Right atrium auricular region (tissue), 2 donors: ENCODE results near the gene DYNLL1. TPM values are rescaled to one million over a fixed set of nuclear protein-coding genes. Genes with fewer than 3 reads are reported as not detected.

Experiments
- DNase-seq: peaks from one replicate; pipeline ENCODE4 v3.0.0-alpha.2; 2019; ENCODE audit warnings: low spot score
- H3K27ac ChIP-seq, 2 donors: fragments of 200-600 bp; sonication (generic); 1 replicate in 1 of 2; 2 replicates in 1 of 2; pipeline ENCODE4 v1.5.1; 2016 to 2019
- H3K27me3 ChIP-seq, 2 donors: fragments of 200-600 bp; sonication (generic); one replicate each; pipeline versions ENCODE4 v1.5.1 to v1.6.0; 2017 to 2019
- H3K36me3 ChIP-seq: fragments of 200-600 bp; sonication (generic); one replicate; pipeline ENCODE4 v1.5.1; 2016
- H3K4me1 ChIP-seq, 2 donors: fragments of 200-600 bp; sonication (generic); one replicate each; pipeline versions ENCODE4 v1.5.1 to v1.6.0; 2017 to 2019
- H3K4me3 ChIP-seq, 2 donors: fragments of 200-600 bp; sonication (generic); 1 replicate in 1 of 2; 2 replicates in 1 of 2; pipeline ENCODE4 v1.5.1; 2017 to 2019; ENCODE audit warnings: mild to moderate bottlenecking in 1 of 2, moderate library complexity in 1 of 2
- H3K9me3 ChIP-seq, 2 donors: fragments of 200-600 bp; sonication (generic); one replicate each; pipeline ENCODE4 v1.5.1; 2019
- CTCF ChIP-seq, 2 donors: fragments of 200-600 bp; sonication (generic); IDR thresholded peaks; one replicate each; pipeline ENCODE4 v1.5.1; 2019; ENCODE audit warnings: antibody characterized with exemption in 2 of 2
- total RNA-seq, 2 donors: library from RNA; depleted of rRNA; stranded (reverse); fragments of >200 nt; gene quantifications; one replicate each; pipeline ENCODE4 v1.1.0, GENCODE V29; 2016

Gene DYNLL1
- total RNA-seq, 2 donors from 2014 or later, result 168 to 178 TPM

- Histone ChIP-seq H3K4me1 (peaks cover 0 to 89% of the 10 kb centered on the region in 2 donors), H3K27me3 (no peaks in the 10 kb centered on the region), H3K36me3 (peaks cover 5% of the 10 kb centered on the region), H3K4me3 (no peak overlapping the region), H3K27ac (peak overlapping the region; percentile 95 to 98), H3K9me3 (no peaks in the 10 kb centered on the region)
- DNase-seq, result no peak
- TF ChIP-seq CTCF (IDR thresholded peaks at IDR 0.05), result no peak
Observed at GRCh38 chr12:120540445-120540844, 44.5 kb downstream of the DYNLL1 start.

- no peak for TF ChIP-seq CTCF (IDR thresholded peaks at IDR 0.05)
- no peak overlapping the region for H3K4me3 ChIP-seq
- peaks cover 17% of the 10 kb centered on the region for H3K36me3 ChIP-seq
- DNase-seq, result no peak
- peaks cover 0 to 82% of the 10 kb centered on the region in 2 donors for H3K4me1 ChIP-seq
- H3K27ac ChIP-seq, result peak overlapping the region; percentile 39 to 95
- H3K9me3 ChIP-seq, result no peaks in the 10 kb centered on the region
- H3K27me3 ChIP-seq, result no peaks in the 10 kb centered on the region
Observed at GRCh38 chr12:120542166-120542565, 46.3 kb downstream of the DYNLL1 start.

GRCh38 chr12:120544691-120545090, 48.8 kb downstream of the DYNLL1 start:
- Histone ChIP-seq H3K36me3 (peaks cover 39% of the 10 kb centered on the region), H3K4me1 (peaks cover 0 to 80% of the 10 kb centered on the region in 2 donors), H3K4me3 (no peak overlapping the region), H3K27ac (peak overlapping the region in 1 of 2 donors; percentile 11), H3K9me3 (no peaks in the 10 kb centered on the region), H3K27me3 (no peaks in the 10 kb centered on the region)
- DNase-seq, result no peak
- no peak for TF ChIP-seq CTCF (IDR thresholded peaks at IDR 0.05)

GRCh38 chr12:120546050-120546386, 50.1 kb downstream of the DYNLL1 start:
- no peak for DNase-seq
- Histone ChIP-seq H3K36me3 (peaks cover 39% of the 10 kb centered on the region), H3K27ac (no peak overlapping the region), H3K4me3 (no peak overlapping the region), H3K4me1 (peaks cover 0 to 80% of the 10 kb centered on the region in 2 donors), H3K9me3 (no peaks in the 10 kb centered on the region), H3K27me3 (no peaks in the 10 kb centered on the region)
- TF ChIP-seq CTCF (IDR thresholded peaks at IDR 0.05), result no peak

Other genes starting within 250 kb of the DYNLL1 start
- 10 to 100 TPM; 34.7 to 76.7 TPM for gene PXN, start 230.4 kb upstream of the DYNLL1 start, total RNA-seq
- gene RNU4-2, start 204.2 kb upstream of the DYNLL1 start, total RNA-seq, result not detected
- not detected for gene RNU4-1, start 202.9 kb upstream of the DYNLL1 start, total RNA-seq
- gene SIRT4, start 193.8 kb upstream of the DYNLL1 start, total RNA-seq, result 1 to 10 TPM; 3.1 to 5.6 TPM
- not detected for gene PLA2G1B, start 168.3 kb upstream of the DYNLL1 start, total RNA-seq
- gene MSI1, start 126.9 kb upstream of the DYNLL1 start, total RNA-seq, result 1 to 10 TPM in 1 of 2 donors, under 1 TPM in 1; 0.93 to 2.9 TPM
- 100 to 1,000 TPM; 190 to 291 TPM for gene COX6A1, start 58.0 kb upstream of the DYNLL1 start, total RNA-seq
- 1 to 10 TPM; 8.9 to 9.2 TPM for gene TRIAP1, start 49.7 kb upstream of the DYNLL1 start, total RNA-seq
- gene GATC, start 49.7 kb upstream of the DYNLL1 start, total RNA-seq, result 10 to 100 TPM; 11.6 to 13.6 TPM
- 10 to 100 TPM; 18.7 to 31.4 TPM for gene SRSF9, start 26.4 kb upstream of the DYNLL1 start, total RNA-seq
- gene COQ5, start 33.0 kb downstream of the DYNLL1 start, total RNA-seq, result 10 to 100 TPM; 21.9 to 34.3 TPM
- gene RNF10, start 38.2 kb downstream of the DYNLL1 start, total RNA-seq, result 100 to 1,000 TPM; 166 to 168 TPM
- 10 to 100 TPM; 21.8 to 33.9 TPM for gene POP5, start 85.3 kb downstream of the DYNLL1 start, total RNA-seq
- gene CABP1, start 144.5 kb downstream of the DYNLL1 start, total RNA-seq, result 1 to 10 TPM in 1 of 2 donors, under 1 TPM in 1; 0.71 to 2.0 TPM
- gene MLEC, start 191.0 kb downstream of the DYNLL1 start, total RNA-seq, result 100 to 1,000 TPM in 1 of 2 donors, 10 to 100 TPM in 1; 89.7 to 179 TPM
- gene UNC119B, start 214.3 kb downstream of the DYNLL1 start, total RNA-seq, result 10 to 100 TPM in 1 of 2 donors, 1 to 10 TPM in 1; 8.9 to 13.1 TPM
- 10 to 100 TPM; 58.6 to 92.6 TPM for gene ACADS, start 229.7 kb downstream of the DYNLL1 start, total RNA-seq